AG08395 (cell line): Measurements from ENCODE around the gene LMO7.
"Not testable (repeated sequence)": the region's sequence is repeated elsewhere in the genome, so short reads cannot be mapped to it uniquely, and the experiment has no call there.

Experiments
- DNase-seq: peaks from one replicate; pipeline ENCODE4 v3.0.0; 2012; ENCODE audit warnings: mixed read lengths, low spot score

Gene LMO7

DNA sequence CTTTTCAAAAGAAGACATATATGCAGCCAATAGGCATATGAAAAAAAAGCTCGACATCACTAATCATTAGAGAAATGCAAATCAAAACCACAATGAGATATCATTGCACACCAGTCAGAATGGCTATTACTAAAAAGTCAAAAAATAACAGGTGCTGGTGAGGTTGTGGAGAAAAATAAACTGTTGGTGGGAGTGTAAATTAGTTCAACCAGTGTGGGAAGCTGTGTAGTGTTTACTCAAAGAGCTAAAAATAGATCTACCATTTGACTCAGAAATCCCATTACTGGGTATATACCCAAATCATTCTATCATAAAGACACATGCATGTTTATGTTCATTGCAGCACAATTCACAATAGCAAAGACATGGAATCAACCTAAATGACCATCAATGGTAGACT is 106.9 kb downstream of the LMO7 start:
- DNase-seq: not testable (repeated sequence)

- DNase-seq: no peak
Observed at GRCh38 chr13:75744127-75744526, 108.0 kb downstream of the LMO7 start.

- DNase-seq: no peak
Observed at GRCh38 chr13:75745387-75745786, 109.3 kb downstream of the LMO7 start.

- DNase-seq: no peak
Observed at GRCh38 chr13:75748874-75749273, 112.7 kb downstream of the LMO7 start.

DNA sequence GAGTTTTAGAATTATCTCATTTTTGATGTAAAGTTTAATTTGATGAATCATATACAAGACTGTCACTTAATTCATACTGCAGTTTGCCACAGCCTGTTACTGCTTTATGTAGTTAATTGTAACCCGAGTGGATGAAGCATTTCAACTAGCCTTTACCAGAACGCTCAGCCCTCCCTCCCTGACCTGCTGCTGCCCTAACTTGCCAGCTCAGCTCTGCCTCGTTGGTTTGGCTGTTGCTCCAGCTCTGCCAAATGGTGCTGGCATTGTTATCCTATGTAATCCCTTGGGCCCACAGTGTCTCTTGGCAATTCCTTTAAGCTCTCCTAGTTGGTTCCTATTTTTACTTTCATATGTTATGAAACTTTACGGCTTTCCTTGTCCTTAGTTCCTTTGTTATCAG is 113.3 kb downstream of the LMO7 start:
- DNase-seq: peak; percentile 37

- no peak for DNase-seq
Observed at GRCh38 chr13:75751350-75751749, 115.2 kb downstream of the LMO7 start.

DNA sequence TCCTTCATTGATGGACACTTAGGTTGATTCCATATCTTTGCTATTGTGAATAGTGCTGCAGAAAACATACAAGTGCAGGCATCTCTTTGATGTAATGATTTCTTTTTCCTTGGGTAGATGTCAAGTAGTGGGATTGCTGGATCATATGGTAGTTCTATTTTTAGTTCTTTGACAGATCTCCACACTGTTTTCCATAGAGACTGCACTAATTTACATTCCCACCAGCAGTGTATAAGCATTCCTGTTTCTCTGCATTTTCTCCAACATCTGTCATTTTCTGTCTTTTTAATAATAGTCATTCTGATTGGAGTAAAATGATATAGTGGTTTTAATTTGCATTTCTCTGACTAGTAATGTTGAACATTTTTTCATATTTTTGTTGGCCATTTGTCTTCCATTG is 116.7 kb downstream of the LMO7 start:
- no peak for DNase-seq

- no peak for DNase-seq
Observed at GRCh38 chr13:75754936-75755335, 118.8 kb downstream of the LMO7 start.

DNA sequence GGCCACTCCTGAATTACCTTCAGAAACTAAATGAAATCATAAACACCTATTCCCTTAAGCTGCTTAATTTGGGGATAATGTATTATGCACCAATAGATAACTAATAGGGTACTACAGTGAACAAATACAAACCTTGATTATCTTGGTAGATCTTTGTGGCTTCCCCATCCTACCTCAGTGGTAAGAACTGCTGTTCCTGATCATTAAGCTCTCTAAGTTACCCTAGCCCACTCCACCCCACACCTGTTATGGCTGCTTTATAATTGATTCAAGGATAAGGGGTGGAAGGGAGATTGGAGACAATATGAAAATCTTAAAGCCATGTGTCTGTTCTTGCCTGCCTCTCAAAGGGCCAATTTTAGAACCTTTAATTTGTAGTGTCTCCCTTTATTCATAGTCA is 121.2 kb downstream of the LMO7 start:
- no peak for DNase-seq

GRCh38 chr13:75759531-75759930 is 123.4 kb downstream of the LMO7 start:
- DNase-seq: no peak

DNA sequence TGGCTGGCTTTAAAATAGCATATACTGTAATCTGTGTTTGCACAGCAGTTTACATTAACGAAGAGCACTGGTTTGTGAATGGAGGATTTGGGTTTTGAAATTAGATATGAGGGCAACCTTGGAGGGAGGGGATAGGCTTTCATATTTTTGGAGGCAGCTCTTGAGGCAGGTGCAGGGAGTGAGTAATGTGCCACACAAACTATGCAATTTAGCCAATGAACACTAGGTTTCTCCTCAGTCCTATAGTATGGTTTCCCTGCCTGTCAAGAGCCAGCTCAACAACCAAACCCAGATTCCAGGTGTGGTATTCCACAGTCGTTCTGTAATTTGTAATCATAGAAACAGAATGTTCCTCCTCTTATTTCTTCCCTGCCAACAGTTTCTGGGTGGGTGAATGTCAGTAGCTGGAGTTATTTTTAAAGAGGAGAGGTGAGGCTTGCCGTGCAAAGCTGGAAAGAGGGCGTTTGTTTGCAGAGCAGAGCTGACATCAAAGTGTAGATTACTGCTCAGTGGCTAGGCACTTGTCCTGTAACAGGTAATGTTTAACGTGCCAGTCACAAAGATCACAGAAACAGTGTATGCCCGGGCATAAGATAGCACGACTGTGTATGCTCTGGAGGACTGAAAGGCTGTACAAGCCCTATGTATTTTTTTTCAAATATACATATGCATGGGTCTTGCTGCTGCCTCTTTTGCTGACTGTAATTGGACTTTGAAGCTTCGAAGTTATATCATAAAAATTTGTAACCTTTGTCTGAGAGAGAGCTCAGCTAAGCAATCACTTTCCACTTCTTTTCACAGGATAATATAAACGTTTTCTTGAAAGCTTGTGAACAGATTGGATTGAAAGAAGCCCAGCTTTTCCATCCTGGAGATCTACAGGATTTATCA is 124.2 kb downstream of the LMO7 start:
- no peak for DNase-seq

DNA sequence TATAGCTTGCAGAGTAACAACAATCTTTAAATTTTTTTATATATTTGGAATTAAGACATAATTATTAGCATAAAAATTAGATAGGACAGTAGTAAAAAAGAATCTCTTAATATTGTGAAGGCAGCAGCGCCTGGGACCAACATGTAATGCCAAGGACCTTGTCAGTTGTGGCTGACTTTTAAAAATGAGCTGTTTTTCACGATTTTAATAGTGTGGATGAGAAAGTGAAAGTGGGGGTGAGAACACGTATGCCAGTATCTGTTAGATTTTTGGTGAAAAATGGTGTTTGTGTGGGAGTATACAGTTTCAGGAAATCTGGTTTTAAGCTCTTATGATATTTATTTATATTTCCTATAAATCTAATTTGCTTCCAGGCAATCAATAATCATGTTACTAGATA is 125.2 kb downstream of the LMO7 start:
- no peak for DNase-seq

- DNase-seq: no peak
Observed at GRCh38 chr13:75762076-75762937, 126.2 kb downstream of the LMO7 start.

GRCh38 chr13:75762955-75763354 is 126.8 kb downstream of the LMO7 start:
- DNase-seq: no peak

DNA sequence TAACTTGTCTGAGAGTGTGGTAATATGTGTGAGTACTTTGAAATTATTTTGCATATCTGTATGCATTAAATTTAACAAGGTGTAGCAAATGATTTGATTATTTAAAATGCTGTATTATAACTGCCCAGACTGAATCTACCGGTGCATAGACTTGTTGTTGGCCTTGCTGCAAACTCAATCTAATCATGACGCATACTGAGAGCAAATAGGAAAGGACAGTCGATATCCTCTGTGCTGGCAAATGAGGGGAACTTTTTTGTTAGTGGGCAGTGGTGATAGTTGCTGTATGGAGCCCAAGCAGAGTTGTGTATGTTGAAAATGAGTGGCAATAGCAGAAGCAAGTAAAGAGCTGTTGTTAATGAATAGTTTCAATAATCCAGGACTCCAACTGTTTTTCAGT is 127.4 kb downstream of the LMO7 start:
- no peak for DNase-seq

DNA sequence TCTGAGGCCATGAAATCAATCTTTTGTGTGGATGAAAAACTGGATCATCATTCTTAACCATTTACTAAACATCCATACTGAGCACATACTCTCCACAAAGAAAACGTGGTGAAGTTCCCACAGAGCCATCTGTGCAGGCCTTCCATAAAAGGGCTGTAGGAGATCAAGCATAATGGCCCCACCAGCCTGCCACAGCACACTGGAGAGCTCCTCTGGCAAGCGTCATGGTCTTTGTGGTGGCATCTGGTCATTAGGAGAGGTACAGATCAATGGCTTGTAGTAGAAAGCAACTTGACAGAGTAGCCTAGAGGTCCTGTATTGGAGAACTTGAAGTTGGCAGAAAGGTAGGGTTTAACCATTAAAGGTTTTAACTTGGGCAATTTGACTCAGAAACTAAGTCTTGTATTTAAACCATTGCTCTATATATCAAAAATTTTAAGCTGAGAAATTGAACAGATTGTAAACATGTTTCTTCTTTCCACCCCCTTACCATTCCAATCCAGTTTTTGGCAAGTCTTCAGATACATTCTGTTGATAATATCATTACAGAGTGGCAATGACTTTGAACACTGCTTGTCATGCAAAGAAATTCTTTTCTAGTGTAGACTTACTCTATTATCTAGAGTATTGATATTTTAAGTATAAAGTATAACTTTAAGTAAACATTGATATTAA is 128.3 kb downstream of the LMO7 start:
- no peak for DNase-seq

GRCh38 chr13:75764926-75765310 is 128.8 kb downstream of the LMO7 start:
- no peak for DNase-seq

GRCh38 chr13:75766636-75767035 is 130.5 kb downstream of the LMO7 start:
- no peak for DNase-seq

DNA sequence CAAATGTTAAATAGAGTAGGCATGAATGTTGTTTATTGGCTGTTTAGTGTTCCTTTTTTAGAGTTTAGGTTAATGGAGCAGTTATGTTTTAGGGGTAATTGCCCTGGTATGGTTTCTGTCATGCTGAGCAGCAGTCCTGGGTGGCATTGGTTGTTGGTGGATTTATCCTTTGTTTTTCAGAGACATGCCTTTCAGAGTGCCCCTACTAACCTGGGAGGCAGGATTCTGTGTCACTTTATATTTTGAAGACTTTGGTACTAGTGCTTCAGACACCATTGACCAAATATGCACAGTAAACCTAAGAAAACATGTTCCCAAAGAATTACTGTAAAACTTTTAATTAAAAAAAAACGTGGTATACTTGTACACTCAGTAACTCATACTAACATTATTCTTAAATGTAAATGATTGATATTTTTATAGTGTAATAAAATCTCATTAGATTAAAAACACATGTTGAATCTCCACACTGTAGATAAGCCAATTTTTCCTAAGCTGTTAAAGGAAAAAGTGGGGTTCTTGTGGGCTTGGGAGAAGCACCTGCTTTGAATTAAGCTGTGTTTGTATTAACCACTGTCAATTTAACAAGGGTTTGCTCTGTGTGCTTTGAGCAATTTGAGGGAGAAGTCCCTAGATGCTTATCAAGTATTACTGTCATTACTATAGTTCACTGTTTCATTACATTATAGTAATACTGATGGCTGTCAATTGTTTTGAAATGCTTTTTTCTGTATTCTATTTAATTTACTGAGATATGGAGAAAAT is 133.2 kb downstream of the LMO7 start:
- no peak for DNase-seq

- no peak for DNase-seq
Observed at GRCh38 chr13:75770164-75770563, 134.0 kb downstream of the LMO7 start.

- DNase-seq: no peak
Observed at GRCh38 chr13:75770592-75771011, 134.5 kb downstream of the LMO7 start.

GRCh38 chr13:75771226-75771625 is 135.1 kb downstream of the LMO7 start:
- no peak for DNase-seq
